Neutrophil (primary cell): ENCODE results near the gene HOXC12.

Source experiments
- H3K27ac ChIP-seq: fragments of 200-600 bp; sonication (generic); 2 replicates; pipeline ENCODE4 v1.5.1; 2016; ENCODE audit warnings: mild to moderate bottlenecking, moderate library complexity
- H3K27me3 ChIP-seq: fragments of 200-600 bp; sonication (generic); 2 replicates; pipeline ENCODE4 v1.6.0; 2016; ENCODE audit warnings: mild to moderate bottlenecking
- H3K36me3 ChIP-seq: fragments of 200-600 bp; sonication (generic); 2 replicates; pipeline ENCODE4 v1.5.1; 2017
- H3K4me1 ChIP-seq, 2 experiments: fragments of 200-600 bp in 1 of 2; sonication (generic) in 1 of 2; 1 replicate in 1 of 2; 2 replicates in 1 of 2; pipeline versions ENCODE4 v1.5.1 to v1.6.1; 2013 to 2016; ENCODE audit warnings: low read depth in 1 of 2, low read length in 1 of 2, mild to moderate bottlenecking in 1 of 2, moderate library complexity in 1 of 2; ENCODE audit not compliant: control insufficient read depth in 1 of 2, insufficient read depth in 1 of 2
- H3K4me3 ChIP-seq, 2 experiments: fragments of 200-600 bp in 1 of 2; sonication (generic) in 1 of 2; 1 replicate in 1 of 2; 2 replicates in 1 of 2; pipeline ENCODE4 v1.5.1; 2013 to 2016; ENCODE audit warnings: low read depth in 1 of 2, low read length in 1 of 2, mild to moderate bottlenecking in 1 of 2, moderate library complexity in 1 of 2
- H3K9me3 ChIP-seq: fragments of 200-600 bp; sonication (generic); 2 replicates; pipeline ENCODE4 v1.5.1; 2016
- CTCF ChIP-seq: fragments of 200-600 bp; sonication (generic); IDR thresholded peaks from 2 replicates; pipeline ENCODE4 v1.5.1; 2016; ENCODE audit warnings: antibody characterized with exemption

HOXC12 gene

GRCh38 chr12:53978477-53979356 is 24.0 kb downstream of the HOXC12 start:
- Histone ChIP-seq H3K9me3 (no peaks in the 10 kb centered on the region), H3K4me1 (peaks cover under 1 to 25% of the 10 kb centered on the region in 2 experiments), H3K4me3 (no peak overlapping the region), H3K36me3 (no peaks in the 10 kb centered on the region), H3K27me3 (peaks cover 100% of the 10 kb centered on the region), H3K27ac (no peak overlapping the region)
- no peak for TF ChIP-seq CTCF

- TF ChIP-seq CTCF, result no peak
- Histone ChIP-seq H3K4me3 (no peak overlapping the region), H3K36me3 (no peaks in the 10 kb centered on the region), H3K27me3 (peaks cover 100% of the 10 kb centered on the region), H3K9me3 (no peaks in the 10 kb centered on the region), H3K4me1 (peaks cover 8 to 24% of the 10 kb centered on the region in 2 experiments), H3K27ac (no peak overlapping the region)
These were observed 25.6 kb downstream of the HOXC12 start for GRCh38 chr12:53980104-53980801.

GRCh38 chr12:53980802-53981496 is 26.2 kb downstream of the HOXC12 start:
- Histone ChIP-seq H3K4me3 (no peak overlapping the region), H3K27me3 (peaks cover 100% of the 10 kb centered on the region), H3K27ac (no peak overlapping the region), H3K4me1 (peaks cover 15 to 28% of the 10 kb centered on the region in 2 experiments), H3K9me3 (no peaks in the 10 kb centered on the region), H3K36me3 (no peaks in the 10 kb centered on the region)
- TF ChIP-seq CTCF, result no peak

GRCh38 chr12:53981634-53982565 is 27.2 kb downstream of the HOXC12 start:
- Histone ChIP-seq H3K4me1 (peaks cover 17 to 31% of the 10 kb centered on the region in 2 experiments), H3K27ac (no peak overlapping the region), H3K9me3 (no peaks in the 10 kb centered on the region), H3K36me3 (no peaks in the 10 kb centered on the region), H3K4me3 (no peak overlapping the region), H3K27me3 (peaks cover 100% of the 10 kb centered on the region)
- TF ChIP-seq CTCF, result no peak
